NCI-H82 treated with DMSO at 0.1 percent for 48 hours (cell line): ENCODE results near the gene MED13L.

Source experiments
- DNase-seq: peaks from one replicate; lab custom pipeline; 2025; ENCODE audit not compliant: unreplicated experiment; lab: John Stamatoyannopoulos, UW

Gene MED13L

DNA sequence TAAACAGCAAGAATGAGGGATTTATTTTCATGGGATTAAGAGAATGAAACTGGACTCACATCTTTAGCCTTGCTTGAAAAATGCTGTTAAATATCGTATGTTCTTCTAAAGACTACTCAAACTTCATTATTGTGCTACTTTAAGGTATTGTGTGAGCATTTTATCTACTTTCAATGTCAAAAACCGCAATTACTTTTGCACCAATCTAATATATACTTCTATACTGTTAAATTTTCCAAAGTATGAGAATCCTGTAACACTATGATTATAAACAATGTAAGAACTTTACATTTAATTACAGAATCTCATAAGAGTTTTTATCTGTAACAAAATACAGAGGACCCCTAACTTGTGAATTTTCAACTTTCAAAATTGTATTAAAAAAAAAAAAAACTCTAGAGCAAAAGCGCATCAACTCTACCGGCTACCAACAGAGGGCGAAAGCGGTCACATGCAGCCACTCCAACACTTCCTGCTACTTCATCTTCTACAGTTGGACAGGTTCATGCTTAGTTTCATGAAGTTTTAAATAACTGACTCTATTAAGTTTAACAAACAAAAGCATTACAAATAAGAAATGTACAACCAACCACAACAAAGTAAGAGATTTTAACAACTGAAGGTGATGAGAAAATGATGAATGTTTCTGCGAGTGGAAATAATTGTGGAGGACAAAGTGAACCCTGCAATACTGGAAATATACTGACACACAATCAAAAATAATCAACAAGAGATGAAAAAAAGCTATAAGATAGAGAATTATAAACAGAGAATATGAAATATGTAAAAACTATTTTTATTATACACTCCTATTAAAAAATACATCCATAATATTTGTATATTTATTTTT is 210.9 kb downstream of the MED13L start:
- DNase-seq: peak; percentile 17

DNA sequence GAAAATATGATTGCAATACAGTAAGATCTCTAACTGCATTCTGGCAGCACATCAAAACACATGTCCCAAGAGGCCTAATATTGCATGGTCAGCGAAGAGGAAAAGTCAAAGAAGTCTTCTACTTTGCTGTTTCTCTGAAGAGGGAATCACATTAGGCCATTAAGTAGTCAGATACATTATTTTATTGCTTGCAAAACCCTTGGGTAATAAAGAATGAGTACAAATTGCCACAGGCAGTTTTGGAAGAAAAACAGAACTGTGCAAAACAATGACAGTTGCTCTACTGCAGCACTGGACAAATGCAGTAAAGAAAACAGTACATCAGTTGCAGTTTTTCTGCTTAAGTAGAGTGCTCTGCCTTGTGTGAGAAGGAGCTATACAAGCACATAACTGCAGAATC is 211.9 kb downstream of the MED13L start:
- DNase-seq: no peak

DNA sequence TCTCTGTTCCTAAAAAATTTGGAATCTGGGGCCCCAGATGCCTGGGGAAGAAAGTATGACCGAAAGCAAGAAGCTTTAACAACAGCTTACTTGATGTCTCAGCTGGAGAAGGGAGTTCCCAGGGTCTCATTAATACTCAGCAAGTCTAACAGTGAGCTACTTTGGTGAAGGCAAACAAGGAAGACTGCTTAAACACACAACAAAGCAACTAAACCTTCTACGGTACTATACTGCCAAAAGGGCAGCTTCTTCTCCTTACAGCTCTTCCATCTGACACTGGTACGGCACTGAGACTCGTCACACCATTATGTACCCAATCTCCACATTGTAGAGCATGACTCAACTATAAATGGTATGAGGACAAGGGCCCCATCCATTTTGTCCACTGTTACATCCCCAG is 213.0 kb downstream of the MED13L start:
- DNase-seq: no peak

GRCh38 chr12:116062698-116063097 is 214.8 kb downstream of the MED13L start:
- DNase-seq: no peak

- DNase-seq: no peak
These were observed 216.7 kb downstream of the MED13L start for GRCh38 chr12:116060764-116061163.

GRCh38 chr12:116059904-116060303 is 217.6 kb downstream of the MED13L start:
- no peak for DNase-seq

DNA sequence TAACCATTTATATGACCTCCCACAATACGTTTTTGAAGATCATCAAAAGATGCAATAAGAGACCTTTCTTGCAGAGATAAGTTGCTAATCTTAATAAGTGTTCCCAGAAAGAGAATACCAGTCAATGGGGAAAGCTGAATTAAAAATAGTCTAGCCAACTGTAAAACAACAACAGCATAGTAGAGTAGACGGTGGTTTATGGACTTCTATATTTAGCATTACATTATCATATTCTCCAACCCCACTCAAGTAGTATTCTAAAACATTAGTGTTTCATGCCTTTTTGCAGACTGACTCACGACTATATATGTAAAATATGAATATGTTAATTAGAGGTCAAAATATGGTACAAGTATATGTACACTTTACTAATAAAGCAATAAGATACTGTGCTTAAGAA is 218.9 kb downstream of the MED13L start:
- no peak for DNase-seq

DNA sequence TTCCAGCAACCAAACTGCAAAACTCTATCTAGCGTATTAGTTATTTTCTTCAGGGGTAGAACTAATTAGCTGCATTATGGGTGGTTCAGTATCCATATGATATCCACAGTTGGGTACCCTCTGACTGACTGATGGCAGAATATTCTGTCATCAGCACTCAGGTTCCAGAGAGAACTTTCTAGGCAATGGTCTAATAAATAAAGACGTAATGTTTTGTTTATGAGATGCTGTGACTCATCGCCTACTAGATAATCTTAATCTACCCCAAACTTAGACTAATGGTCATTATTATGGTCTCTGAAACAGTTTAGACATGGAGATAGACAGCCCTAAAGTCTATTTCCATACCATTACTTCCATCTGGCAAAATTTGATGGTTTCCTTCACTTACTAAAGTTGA is 220.1 kb downstream of the MED13L start:
- DNase-seq: no peak

GRCh38 chr12:116055895-116056607 is 221.4 kb downstream of the MED13L start:
- peak; percentile 84 for DNase-seq

GRCh38 chr12:116054280-116054679 is 223.2 kb downstream of the MED13L start:
- DNase-seq: peak; percentile 41

DNA sequence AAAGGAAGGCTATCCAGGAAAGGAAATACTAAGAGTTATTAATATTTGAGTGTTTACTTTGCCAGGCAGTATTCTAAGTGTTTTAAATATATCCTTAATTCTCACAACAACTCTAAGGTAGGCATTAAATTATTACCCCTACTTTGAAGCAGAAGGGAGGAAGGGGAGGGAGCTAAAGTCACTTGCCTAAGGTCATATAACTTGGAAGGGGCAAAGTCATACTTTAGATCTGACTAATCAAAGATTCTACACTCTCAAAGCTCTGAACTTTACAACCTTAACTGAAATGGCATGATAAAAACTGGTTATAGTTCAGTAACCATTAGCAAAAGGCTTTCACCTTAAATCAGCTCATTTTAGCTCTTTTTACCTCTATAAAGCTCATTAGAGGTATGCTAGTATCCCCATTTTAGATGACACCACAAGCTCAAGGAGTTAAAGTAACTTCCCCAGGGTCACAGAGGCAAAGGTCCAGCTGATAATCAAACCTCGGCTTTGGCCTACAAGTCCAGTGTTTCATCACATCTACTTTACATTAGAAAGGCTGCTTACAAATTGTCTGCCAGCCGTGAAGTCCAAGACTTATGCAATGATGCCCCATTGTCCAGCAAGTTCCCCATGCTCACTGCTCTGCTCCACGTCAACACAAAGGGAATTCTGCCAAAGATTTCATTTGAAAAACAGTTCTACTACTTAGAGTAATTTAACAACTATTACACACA is 223.9 kb downstream of the MED13L start:
- DNase-seq: no peak

DNA sequence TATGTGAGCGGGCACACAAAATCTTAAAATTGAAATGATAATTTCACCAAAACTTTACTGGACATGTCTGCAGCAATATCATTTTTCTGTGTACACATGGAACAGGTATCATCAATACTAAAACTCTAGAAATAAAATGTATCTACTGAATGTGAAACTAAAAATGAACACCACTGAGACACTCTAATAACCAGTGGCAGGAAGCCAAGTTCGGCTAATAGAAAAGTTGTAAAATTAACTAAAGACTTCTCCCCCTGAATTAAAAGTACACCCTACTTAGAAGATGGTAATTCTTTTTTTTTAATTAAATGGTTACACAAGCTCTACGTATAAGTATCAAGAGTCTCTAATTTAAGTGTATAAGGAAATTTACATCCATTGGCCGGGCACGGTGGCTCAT is 227.2 kb downstream of the MED13L start:
- DNase-seq: no peak

GRCh38 chr12:116048879-116049278 is 228.6 kb downstream of the MED13L start:
- DNase-seq: no peak

GRCh38 chr12:116046039-116046438 is 231.5 kb downstream of the MED13L start:
- DNase-seq: no peak

- DNase-seq: no peak
These were observed 232.3 kb downstream of the MED13L start for GRCh38 chr12:116045150-116045549.

GRCh38 chr12:116043659-116044535 is 233.6 kb downstream of the MED13L start:
- DNase-seq: no peak

- DNase-seq: no peak
These were observed 237.1 kb downstream of the MED13L start for GRCh38 chr12:116040402-116040801.

- DNase-seq: no peak
These were observed 238.4 kb downstream of the MED13L start for GRCh38 chr12:116039081-116039480.

- DNase-seq: no peak
These were observed 239.3 kb downstream of the MED13L start for GRCh38 chr12:116037941-116038837.

DNA sequence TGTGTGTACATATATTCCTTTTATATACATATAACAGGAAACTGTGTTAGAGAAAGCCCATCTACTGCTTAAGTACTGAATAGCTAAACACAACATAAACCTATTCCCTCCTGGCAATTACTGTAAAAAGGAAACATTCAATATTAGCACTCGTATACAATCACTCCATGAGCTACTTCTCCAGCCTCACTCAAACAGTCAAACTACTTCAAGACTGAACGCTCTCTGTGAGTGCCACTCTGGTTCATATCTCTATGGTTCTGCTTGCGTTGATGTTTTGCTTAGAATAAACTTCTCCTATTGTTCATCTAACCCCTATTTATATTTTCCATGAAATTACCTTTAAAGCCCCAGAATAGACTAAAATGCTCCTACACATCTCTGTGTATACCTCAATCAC is 243.7 kb downstream of the MED13L start:
- DNase-seq: no peak
